Kidney capillary endothelial cell (primary cell): ENCODE measurements around the gene PTPRT.

ENCODE experiments used
- DNase-seq: peaks from one replicate; pipeline ENCODE4 v3.0.0-alpha.2; 2018; ENCODE audit warnings: low spot score

The PTPRT gene

GRCh38 chr20:42549496-42549895 is 640.2 kb downstream of the PTPRT start:
- DNase-seq, result no peak

GRCh38 chr20:42544926-42545325 is 644.8 kb downstream of the PTPRT start:
- DNase-seq, result no peak

- no peak for DNase-seq
Observed at GRCh38 chr20:42532831-42533230, 656.9 kb downstream of the PTPRT start.

GRCh38 chr20:42531508-42531961 is 658.2 kb downstream of the PTPRT start:
- DNase-seq, result no peak

GRCh38 chr20:42530855-42531448 is 658.8 kb downstream of the PTPRT start:
- DNase-seq, result no peak

GRCh38 chr20:42530191-42530590 is 659.5 kb downstream of the PTPRT start:
- no peak for DNase-seq

- DNase-seq, result no peak
Observed at GRCh38 chr20:42524058-42524457, 665.6 kb downstream of the PTPRT start.

GRCh38 chr20:42516692-42517091 is 673.0 kb downstream of the PTPRT start:
- DNase-seq, result no peak

GRCh38 chr20:42510686-42511085 is 679.0 kb downstream of the PTPRT start:
- DNase-seq, result no peak

GRCh38 chr20:42507874-42508273 is 681.8 kb downstream of the PTPRT start:
- no peak for DNase-seq

GRCh38 chr20:42506397-42506796 is 683.3 kb downstream of the PTPRT start:
- DNase-seq, result no peak

- no peak for DNase-seq
Observed at GRCh38 chr20:42502591-42502990, 687.1 kb downstream of the PTPRT start.

GRCh38 chr20:42496595-42496994 is 693.1 kb downstream of the PTPRT start:
- DNase-seq, result no peak

GRCh38 chr20:42494290-42494689 is 695.4 kb downstream of the PTPRT start:
- DNase-seq, result no peak

- no peak for DNase-seq
Observed at GRCh38 chr20:42493001-42493400, 696.7 kb downstream of the PTPRT start.

GRCh38 chr20:42492290-42492689 is 697.4 kb downstream of the PTPRT start:
- DNase-seq, result no peak

- DNase-seq, result no peak
Observed at GRCh38 chr20:42485556-42485955, 704.1 kb downstream of the PTPRT start.

GRCh38 chr20:42484790-42485375 is 704.8 kb downstream of the PTPRT start:
- no peak for DNase-seq

- no peak for DNase-seq
Observed at GRCh38 chr20:42484335-42484734, 705.4 kb downstream of the PTPRT start.

- no peak for DNase-seq
Observed at GRCh38 chr20:42483730-42484303, 705.9 kb downstream of the PTPRT start.

GRCh38 chr20:42482808-42483207 is 706.9 kb downstream of the PTPRT start:
- DNase-seq, result no peak

GRCh38 chr20:42475773-42476172 is 713.9 kb downstream of the PTPRT start:
- DNase-seq, result no peak

- DNase-seq, result no peak
Observed at GRCh38 chr20:42474646-42475045, 715.1 kb downstream of the PTPRT start.

GRCh38 chr20:42472198-42472597 is 717.5 kb downstream of the PTPRT start:
- no peak for DNase-seq
